ENCODE results near the gene ANKRD45.

- no peak for TF ChIP-seq REST (IDR thresholded peaks at IDR 0.05; ENCODE audit: insufficient replicate concordance, low read depth)
- no peak for TF ChIP-seq CTCF (IDR thresholded peaks at IDR 0.05; ENCODE audit: insufficient read depth, low read length)
- no peak for TF ChIP-seq GABPA (IDR thresholded peaks at IDR 0.05; ENCODE audit: low read depth)
These were observed 61.0 kb downstream of the ANKRD45 start for GRCh38 chr1:173608503-173609216.

Measured in HL-60 (cell line).